ENCODE results near the gene ZNRD2. TPM values are rescaled to one million over a fixed set of nuclear protein-coding genes. Genes with fewer than 3 reads are reported as not detected.

The ZNRD2 gene
- total and polyA plus RNA-seq, 5 experiments from 2014 or later: 31.5 to 86.3 (median 62.9) TPM

DNA sequence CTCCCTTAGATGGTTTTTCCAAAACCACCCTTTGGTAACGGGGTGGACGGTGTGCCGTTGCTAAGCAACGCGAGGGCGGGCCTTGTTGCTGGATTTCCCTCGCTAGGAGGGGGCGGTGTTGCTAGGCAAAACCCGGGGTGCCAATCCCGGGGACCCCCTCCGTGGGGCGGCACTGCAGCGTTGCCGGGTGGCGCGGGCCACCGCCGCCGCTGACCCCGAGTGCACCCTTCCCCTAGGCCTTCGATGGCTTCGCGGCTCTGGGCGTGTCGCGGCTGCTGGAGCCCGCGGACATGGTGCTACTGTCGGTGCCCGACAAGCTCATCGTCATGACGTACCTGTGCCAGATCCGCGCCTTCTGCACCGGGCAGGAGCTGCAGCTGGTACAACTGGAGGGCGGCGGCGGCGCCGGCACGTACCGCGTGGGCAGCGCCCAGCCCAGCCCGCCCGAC, 14.5 kb downstream of the ZNRD2 start:
- DNase-seq: no peak
- H3K9me3 Mint-ChIP-seq: no peaks in the 10 kb centered on the region
- H3K4me1 Mint-ChIP-seq: peaks cover 22 to 50% (median 33%) of the 10 kb centered on the region in 4 donors
- H3K27me3 Mint-ChIP-seq: no peaks in the 10 kb centered on the region
- POLR2A ChIA-PET: interaction anchor here (11.7 kb wide), 1 partner anchor 10 kb away, joined by 139 read pairs; the partner anchor contains the start of genes EHBP1L1 and FAM89B
- no peak for ATAC-seq
- peak overlapping the region in 2 of 10 donors; percentile 49 to 60 for H3K27ac Mint-ChIP-seq
- no peak overlapping the region for H3K4me3 Mint-ChIP-seq
- H3K36me3 Mint-ChIP-seq: peaks cover 0 to 41% (median 3%) of the 10 kb centered on the region in 3 donors

- DNase-seq (no peak), ATAC-seq (no peak)
- Mint-ChIP-seq H3K27me3 (no peaks in the 10 kb centered on the region), H3K36me3 (peaks cover 0 to 41% (median 3%) of the 10 kb centered on the region in 3 donors), H3K4me3 (no peak overlapping the region), H3K27ac (peak overlapping the region in 3 of 10 donors; percentile 18 to 57 (median 52)), H3K4me1 (peaks cover 24 to 52% (median 36%) of the 10 kb centered on the region in 4 donors), H3K9me3 (no peaks in the 10 kb centered on the region)
- POLR2A ChIA-PET: interaction anchor here (7.2 to 11.7 kb wide), 2 partner anchors 10 to 45 kb away, joined by 67 to 139 read pairs; partner anchors contain the start of genes EHBP1L1 and FAM89B
Measured at GRCh38 chr11:65585396-65586246, 15.3 kb downstream of the ZNRD2 start.

DNA sequence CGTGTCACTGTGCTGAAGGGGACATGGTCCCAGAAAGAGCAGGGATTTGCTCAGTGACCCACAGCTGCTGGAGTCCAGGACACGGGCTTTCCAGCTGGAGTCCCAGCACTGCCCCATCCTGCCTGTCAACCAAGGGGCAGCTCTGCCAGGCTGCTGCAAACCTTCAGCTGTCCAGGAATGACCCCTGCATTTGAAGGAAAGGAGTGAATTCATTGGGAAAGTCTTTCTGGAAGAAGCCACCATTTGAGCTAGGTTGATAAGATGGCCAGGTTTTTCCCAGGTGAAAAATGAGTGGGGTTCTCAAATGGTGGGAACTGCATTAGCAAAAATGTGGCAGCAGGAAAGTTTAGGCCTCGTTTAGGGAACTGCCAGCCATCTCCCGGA, 16.0 kb downstream of the ZNRD2 start:
- Mint-ChIP-seq H3K36me3 (peaks cover 0 to 39% (median 3%) of the 10 kb centered on the region in 3 donors), H3K27ac (peak overlapping the region in 5 of 10 donors; percentile 18 to 57 (median 46))
- DNase-seq: no peak

DNA sequence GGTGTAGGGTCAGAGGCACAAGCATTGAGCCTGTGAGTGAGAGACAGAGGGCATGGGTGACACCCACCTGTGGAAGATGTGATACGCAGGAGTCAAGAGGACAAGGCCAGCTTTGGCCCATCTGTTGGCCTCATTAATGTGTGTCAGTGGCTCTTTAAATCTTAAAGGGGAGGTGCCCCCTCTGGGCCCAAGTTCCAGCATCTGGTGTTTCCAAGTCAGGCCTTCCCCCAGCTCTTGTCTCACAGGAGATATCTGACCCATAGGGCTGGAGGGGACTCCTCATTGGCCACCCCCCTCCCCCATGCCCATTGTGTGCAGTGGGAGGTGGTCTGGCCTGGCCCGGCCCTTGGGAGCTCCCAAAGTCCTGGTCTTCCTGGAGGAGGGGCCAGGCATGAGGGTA, 16.4 kb downstream of the ZNRD2 start:
- H3K9me3 Mint-ChIP-seq: no peaks in the 10 kb centered on the region
- H3K27ac Mint-ChIP-seq: peak overlapping the region in 5 of 10 donors; percentile 18 to 82 (median 52)
- POLR2A ChIA-PET: interaction anchor here (0.7 to 11.7 kb wide), 4 partner anchors 12 to 661 kb away, joined by 5 to 139 read pairs (median 36); partner anchors contain the start of genes EHBP1L1 and FAM89B
- no peak for ATAC-seq
- DNase-seq: no peak
- peaks cover 24 to 52% (median 37%) of the 10 kb centered on the region in 4 donors for H3K4me1 Mint-ChIP-seq
- peaks cover 0 to 40% (median 3%) of the 10 kb centered on the region in 3 donors for H3K36me3 Mint-ChIP-seq
- no peak overlapping the region for H3K4me3 Mint-ChIP-seq
- no peaks in the 10 kb centered on the region for H3K27me3 Mint-ChIP-seq

More for the DNA sequence above, 16.0 kb downstream of the ZNRD2 start:
- H3K4me1 Mint-ChIP-seq: peaks cover 25 to 52% (median 36%) of the 10 kb centered on the region in 4 donors
- H3K9me3 Mint-ChIP-seq: no peaks in the 10 kb centered on the region
- no peak for ATAC-seq
- peak overlapping the region in 1 of 10 donors; percentile 1 for H3K4me3 Mint-ChIP-seq
- POLR2A ChIA-PET: interaction anchor here (7.2 to 11.7 kb wide), 2 partner anchors 11 to 45 kb away, joined by 67 to 139 read pairs; partner anchors contain the start of genes EHBP1L1 and FAM89B
- H3K27me3 Mint-ChIP-seq: no peaks in the 10 kb centered on the region

- Mint-ChIP-seq H3K27ac (peak overlapping the region; percentile 53 to 86 (median 74)), H3K27me3 (no peaks in the 10 kb centered on the region), H3K4me1 (peaks cover 14 to 35% (median 35%) of the 10 kb centered on the region in 4 donors), H3K36me3 (peaks cover 0 to 34% (median 0%) of the 10 kb centered on the region in 3 donors), H3K9me3 (no peaks in the 10 kb centered on the region), H3K4me3 (peak overlapping the region in 2 of 10 donors; percentile 11 to 67)
- ATAC-seq (peak; percentile 94), DNase-seq (peak; percentile 57 to 88 (median 75))
- POLR2A ChIA-PET: interaction anchor here (0.6 to 11.7 kb wide), 17 partner anchors 9 to 207 kb away, joined by 3 to 139 read pairs (median 4); partner anchors contain the start of genes EHBP1L1, FAM89B, MAP3K11 and SCYL1
Measured at GRCh38 chr11:65588199-65589054, 18.1 kb downstream of the ZNRD2 start.

DNA sequence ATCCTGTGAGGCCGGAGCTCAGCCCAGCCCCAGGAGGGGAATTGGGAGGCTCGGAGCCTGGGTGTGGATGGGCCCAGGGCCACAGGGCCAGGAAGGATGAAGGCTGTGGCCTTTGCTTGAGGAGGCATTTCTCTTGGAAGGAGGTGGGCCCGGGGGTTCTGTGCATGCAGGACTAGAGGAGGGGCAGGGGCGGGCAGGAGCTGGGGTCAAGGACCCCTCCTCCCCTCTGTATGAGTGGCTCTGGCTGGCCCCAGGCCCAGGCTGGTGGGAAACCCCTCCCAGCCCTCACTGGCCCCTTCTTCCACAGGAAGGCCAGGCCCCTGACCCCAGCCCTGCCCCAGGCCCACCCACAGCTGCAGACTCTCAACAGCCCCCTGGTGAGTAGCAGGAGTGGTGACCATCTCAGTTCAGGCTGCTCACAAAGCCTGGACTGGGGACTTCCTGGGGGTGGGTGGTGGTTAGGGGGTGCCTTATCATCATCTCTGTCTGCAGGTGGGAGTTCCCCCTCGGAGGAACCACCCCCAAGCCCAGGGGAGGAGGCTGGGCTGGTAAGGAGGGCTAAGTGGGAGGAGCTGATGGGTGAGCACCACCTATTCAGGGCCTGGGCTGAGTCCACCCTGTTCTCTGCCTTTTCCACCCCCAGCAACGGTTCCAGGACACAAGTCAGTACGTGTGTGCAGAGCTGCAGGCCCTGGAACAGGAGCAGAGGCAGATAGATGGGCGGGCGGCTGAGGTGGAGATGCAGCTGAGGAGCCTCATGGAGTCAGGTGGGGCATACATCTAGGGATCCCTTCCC, 19.4 kb downstream of the ZNRD2 start:
- Mint-ChIP-seq H3K36me3 (peaks cover 0 to 29% (median 0%) of the 10 kb centered on the region in 3 donors), H3K27ac (peak overlapping the region in 8 of 10 donors; percentile 1 to 82 (median 72)), H3K9me3 (no peaks in the 10 kb centered on the region), H3K27me3 (no peaks in the 10 kb centered on the region), H3K4me3 (peak overlapping the region in 1 of 10 donors; percentile 11), H3K4me1 (peaks cover 14 to 43% (median 36%) of the 10 kb centered on the region in 4 donors)
- POLR2A ChIA-PET: interaction anchor here (0.6 to 11.7 kb wide), 8 partner anchors 14 to 92 kb away, joined by 3 to 139 read pairs (median 4); partner anchors contain the start of genes EHBP1L1, FAM89B, SCYL1 and ZNRD2
- peak in 7 of 10 donors; percentile 36 to 69 (median 47) for DNase-seq
- ATAC-seq: peak; percentile 51 to 73

DNA sequence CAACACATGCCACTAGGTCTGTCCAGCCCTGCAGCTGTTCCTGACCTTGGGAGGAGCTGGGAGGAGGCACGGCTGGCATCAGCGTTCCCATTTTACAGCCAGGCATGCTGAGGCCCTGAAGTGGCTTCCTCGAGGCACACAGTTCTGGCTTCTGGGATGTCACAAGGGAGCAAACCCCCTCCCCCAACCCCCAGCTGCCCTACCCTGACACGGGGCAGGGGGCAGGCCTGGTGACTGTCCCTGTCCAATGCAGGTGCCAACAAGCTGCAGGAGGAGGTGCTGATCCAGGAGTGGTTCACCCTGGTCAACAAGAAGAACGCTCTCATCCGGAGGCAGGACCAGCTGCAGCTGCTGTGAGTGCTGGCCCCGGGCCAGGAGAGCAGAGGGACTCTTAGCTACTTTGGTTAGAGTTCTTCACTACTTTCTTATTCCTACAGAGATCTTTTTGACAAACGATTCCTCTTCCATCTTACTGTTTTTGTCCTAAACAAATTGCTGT, 20.0 kb downstream of the ZNRD2 start:
- DNase-seq (no peak), ATAC-seq (no peak)
- peak overlapping the region in 3 of 10 donors; percentile 11 to 48 (median 43) for H3K27ac Mint-ChIP-seq
- POLR2A ChIA-PET: interaction anchor here (1.0 to 11.7 kb wide), 3 partner anchors 14 to 49 kb away, joined by 3 to 139 read pairs (median 67); partner anchors contain the start of genes EHBP1L1 and FAM89B
- H3K9me3 Mint-ChIP-seq: no peaks in the 10 kb centered on the region
- H3K36me3 Mint-ChIP-seq: peaks cover 0 to 29% (median 0%) of the 10 kb centered on the region in 3 donors
- peaks cover 16 to 47% (median 41%) of the 10 kb centered on the region in 4 donors for H3K4me1 Mint-ChIP-seq
- H3K27me3 Mint-ChIP-seq: no peaks in the 10 kb centered on the region
- H3K4me3 Mint-ChIP-seq: no peak overlapping the region

GRCh38 chr11:65591939-65592857, 21.9 kb downstream of the ZNRD2 start:
- ATAC-seq: no peak

DNA sequence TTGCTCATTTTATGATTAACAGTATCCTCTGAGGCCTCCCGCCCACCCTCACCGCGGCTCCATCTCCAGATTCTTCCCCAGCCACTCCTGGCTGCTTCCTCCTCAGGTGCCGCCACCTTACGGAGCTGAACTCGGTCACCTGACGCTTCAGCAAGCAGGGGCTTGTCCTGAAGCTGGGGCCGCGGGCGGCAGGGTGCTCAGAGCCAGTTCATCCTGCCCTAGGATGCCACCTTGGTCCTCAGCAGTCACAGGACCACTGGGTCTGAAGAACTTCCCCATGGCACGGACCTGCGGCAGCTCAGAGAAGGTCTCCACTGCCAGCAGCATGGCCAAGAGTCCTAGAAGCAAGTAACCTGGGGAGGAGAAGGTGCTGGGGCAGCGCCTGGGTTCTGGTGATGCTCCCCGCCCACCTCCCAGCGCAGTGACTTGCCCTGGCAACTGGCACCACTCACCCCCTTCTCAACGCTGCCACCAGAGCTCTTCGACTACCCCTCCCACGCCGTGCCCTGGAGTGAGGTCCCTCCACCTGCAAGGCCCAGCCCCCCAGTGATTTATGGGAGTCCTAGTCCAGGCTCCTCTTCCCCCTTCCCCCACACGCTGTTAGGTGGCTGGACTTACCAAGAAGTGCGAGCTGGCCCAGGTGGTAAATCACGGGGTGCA, 22.7 kb downstream of the ZNRD2 start:
- peaks cover 0 to 33% (median 0%) of the 10 kb centered on the region in 3 donors for H3K36me3 Mint-ChIP-seq
- DNase-seq (no peak), ATAC-seq (no peak)
- no peaks in the 10 kb centered on the region for H3K9me3 Mint-ChIP-seq
- H3K4me3 Mint-ChIP-seq: no peak overlapping the region
- peak overlapping the region in 2 of 10 donors; percentile 56 to 59 for H3K27ac Mint-ChIP-seq
- peaks cover 14 to 41% (median 31%) of the 10 kb centered on the region in 4 donors for H3K4me1 Mint-ChIP-seq
- POLR2A ChIA-PET: interaction anchor here (1.1 to 11.7 kb wide), 8 partner anchors 18 to 96 kb away, joined by 4 to 139 read pairs (median 8); partner anchors contain the start of genes EHBP1L1 and FAM89B
- no peaks in the 10 kb centered on the region for H3K27me3 Mint-ChIP-seq

More at GRCh38 chr11:65591939-65592857, 21.9 kb downstream of the ZNRD2 start:
- H3K9me3 Mint-ChIP-seq: no peaks in the 10 kb centered on the region
- DNase-seq: no peak
- H3K27me3 Mint-ChIP-seq: no peaks in the 10 kb centered on the region
- POLR2A ChIA-PET: interaction anchor here (0.6 to 11.7 kb wide), 7 partner anchors 17 to 88 kb away, joined by 3 to 139 read pairs (median 11); partner anchors contain the start of genes EHBP1L1 and FAM89B
- H3K4me3 Mint-ChIP-seq: no peak overlapping the region
- H3K36me3 Mint-ChIP-seq: peaks cover 0 to 25% (median 0%) of the 10 kb centered on the region in 3 donors
- H3K27ac Mint-ChIP-seq: no peak overlapping the region
- peaks cover 17 to 48% (median 38%) of the 10 kb centered on the region in 4 donors for H3K4me1 Mint-ChIP-seq
